Measurements from ENCODE around the gene RCCD1. TPM values are rescaled to one million over a fixed set of nuclear protein-coding genes. Genes with fewer than 3 reads are reported as not detected.

Gene RCCD1
- total RNA-seq, 1 experiment from 2014 or later = 28.8 TPM

- POLR2A ChIA-PET (ENCODE audit: low non-redundant PET) = no interaction called here
- TF ChIP-seq CTCF (conservative IDR thresholded peaks at IDR 0.05; ENCODE audit: low read depth, low read length) (no peak), EZH2 (IDR thresholded peaks at IDR 0.05; ENCODE audit: borderline replicate concordance, low read depth, low read length, poor library complexity, severe bottlenecking) (no peak)
- intact Hi-C loops (cut with micrococcal nuclease; ENCODE audit: unreplicated experiment) = no loop called here
- Histone ChIP-seq H3K27ac (ENCODE audit: low read depth, low read length, poor library complexity, severe bottlenecking) (no peak overlapping the region), H3K36me3 (ENCODE audit: insufficient read depth, low read length, poor library complexity, severe bottlenecking) (peaks cover 98% of the 10 kb centered on the region), H3K27me3 (replicated peaks; ENCODE audit: insufficient read depth, low read depth, low read length, poor library complexity) (no peaks in the 10 kb centered on the region), H3K4me1 (ENCODE audit: insufficient read depth, low read length, poor library complexity, severe bottlenecking) (no peaks in the 10 kb centered on the region), H3K9me3 (ENCODE audit: low read depth, low read length, poor library complexity, severe bottlenecking) (no peaks in the 10 kb centered on the region), H3K4me3 (ENCODE audit: low read depth, low read length, poor library complexity, severe bottlenecking) (no peak overlapping the region)
- CTCF ChIA-PET = no interaction called here
- no TSS peak for BruUV-seq (replicated peaks)
- DNase-seq (ENCODE audit: low spot score) = no peak
Measured at GRCh38 chr15:90974216-90974615, 19.5 kb downstream of the RCCD1 start.

GRCh38 chr15:90979582-90979981 lies 24.9 kb downstream of the RCCD1 start:
- POLR2A ChIA-PET (ENCODE audit: low non-redundant PET) = no interaction called here
- CTCF ChIA-PET = no interaction called here
- Histone ChIP-seq H3K4me1 (ENCODE audit: insufficient read depth, low read length, poor library complexity, severe bottlenecking) (no peaks in the 10 kb centered on the region), H3K9me3 (ENCODE audit: low read depth, low read length, poor library complexity, severe bottlenecking) (no peaks in the 10 kb centered on the region), H3K4me3 (ENCODE audit: low read depth, low read length, poor library complexity, severe bottlenecking) (no peak overlapping the region), H3K36me3 (ENCODE audit: insufficient read depth, low read length, poor library complexity, severe bottlenecking) (peaks cover 100% of the 10 kb centered on the region), H3K27ac (ENCODE audit: low read depth, low read length, poor library complexity, severe bottlenecking) (peak overlapping the region; percentile 60), H3K27me3 (replicated peaks; ENCODE audit: insufficient read depth, low read depth, low read length, poor library complexity) (no peaks in the 10 kb centered on the region)
- DNase-seq (ENCODE audit: low spot score) = no peak
- intact Hi-C loops (cut with micrococcal nuclease; ENCODE audit: unreplicated experiment) = no loop called here
- no TSS peak for BruUV-seq (replicated peaks)
- TF ChIP-seq EZH2 (IDR thresholded peaks at IDR 0.05; ENCODE audit: borderline replicate concordance, low read depth, low read length, poor library complexity, severe bottlenecking) (no peak), CTCF (conservative IDR thresholded peaks at IDR 0.05; ENCODE audit: low read depth, low read length) (no peak)

- CTCF ChIA-PET = no interaction called here
- TF ChIP-seq CTCF (conservative IDR thresholded peaks at IDR 0.05; ENCODE audit: low read depth, low read length) (no peak), EZH2 (IDR thresholded peaks at IDR 0.05; ENCODE audit: borderline replicate concordance, low read depth, low read length, poor library complexity, severe bottlenecking) (no peak)
- H3K27ac ChIP-seq (ENCODE audit: low read depth, low read length, poor library complexity, severe bottlenecking) = no peak overlapping the region
- DNase-seq (ENCODE audit: low spot score) = no peak
- no TSS peak for BruUV-seq (replicated peaks)
- H3K27me3 ChIP-seq (replicated peaks; ENCODE audit: insufficient read depth, low read depth, low read length, poor library complexity) = no peaks in the 10 kb centered on the region
- H3K4me3 ChIP-seq (ENCODE audit: low read depth, low read length, poor library complexity, severe bottlenecking) = no peak overlapping the region
- POLR2A ChIA-PET (ENCODE audit: low non-redundant PET) = no interaction called here
- no peaks in the 10 kb centered on the region for H3K4me1 ChIP-seq (ENCODE audit: insufficient read depth, low read length, poor library complexity, severe bottlenecking)
- peaks cover 85% of the 10 kb centered on the region for H3K36me3 ChIP-seq (ENCODE audit: insufficient read depth, low read length, poor library complexity, severe bottlenecking)
- intact Hi-C loops (cut with micrococcal nuclease; ENCODE audit: unreplicated experiment) = no loop called here
- no peaks in the 10 kb centered on the region for H3K9me3 ChIP-seq (ENCODE audit: low read depth, low read length, poor library complexity, severe bottlenecking)
Measured at GRCh38 chr15:90981681-90982080, 27.0 kb downstream of the RCCD1 start.

Data from A673 (cell line).